HepG2 (cell line): ENCODE data around the gene GNB3. TPM values are rescaled to one million over a fixed set of nuclear protein-coding genes. Genes with fewer than 3 reads are reported as not detected.

Experiments
- AFF4 ChIP-seq: sonication (generic); formaldehyde crosslinking; IDR thresholded peaks from 2 replicates; pipeline ENCODE4 v1.4.0; 2020; ENCODE audit warnings: missing genetic modification reagents
- DBP ChIP-seq: sonication (generic); formaldehyde crosslinking; IDR thresholded peaks from 2 replicates; pipeline ENCODE4 v1.4.0; 2020; ENCODE audit warnings: missing genetic modification reagents; ENCODE audit errors: not compliant biosample characterization
- GLI4 ChIP-seq: sonication (generic); formaldehyde crosslinking; IDR thresholded peaks from 2 replicates; pipeline ENCODE4 v1.5.1; 2020; ENCODE audit warnings: missing genetic modification reagents, mild to moderate bottlenecking, moderate library complexity, borderline replicate concordance
- GPN1 ChIP-seq: sonication (generic); formaldehyde crosslinking; IDR thresholded peaks from 2 replicates; pipeline ENCODE4 v1.5.1; 2020; ENCODE audit warnings: missing genetic modification reagents, borderline replicate concordance
- IKZF5 ChIP-seq: IDR thresholded peaks from 2 replicates; pipeline ENCODE4 v1.6.1; 2018; ENCODE audit warnings: missing genetic modification reagents, mild to moderate bottlenecking, missing compliant biosample characterization
- KLF12 ChIP-seq: sonication (generic); formaldehyde crosslinking; IDR thresholded peaks from 2 replicates; pipeline ENCODE4 v1.4.0; 2020; ENCODE audit warnings: missing genetic modification reagents, borderline replicate concordance
- MEF2D ChIP-seq: sonication (generic); formaldehyde crosslinking; IDR thresholded peaks from 2 replicates; pipeline ENCODE4 v1.5.1; 2020; ENCODE audit warnings: mild to moderate bottlenecking, missing genetic modification reagents
- RELA ChIP-seq: sonication (generic); formaldehyde crosslinking; IDR thresholded peaks from 2 replicates; pipeline ENCODE4 v1.4.0; 2020; ENCODE audit warnings: missing genetic modification reagents
- RFX3 ChIP-seq: IDR thresholded peaks from 2 replicates; pipeline ENCODE4 v1.6.1; 2016; ENCODE audit warnings: missing biosample characterization, missing genetic modification reagents
- SMC3 ChIP-seq: IDR thresholded peaks from 2 replicates; pipeline ENCODE4 v1.6.1; 2011; ENCODE audit warnings: low read length, improper control_type of control experiment
- U2AF2 ChIP-seq: fragments of 200-400 bp; formaldehyde crosslinking; IDR thresholded peaks from 2 replicates; pipeline ENCODE4 v1.6.1; 2017; ENCODE audit warnings: low read depth, mild to moderate bottlenecking, low read length
- XRCC5 ChIP-seq: fragments of 200-400 bp; formaldehyde crosslinking; optimal IDR thresholded peaks from 2 replicates; pipeline ENCODE3; 2017; ENCODE audit warnings: mild to moderate bottlenecking, low read length
- ZBTB2 ChIP-seq: sonication (generic); formaldehyde crosslinking; IDR thresholded peaks from 2 replicates; pipeline ENCODE4 v1.8.0; 2022; ENCODE audit warnings: low read depth, missing genetic modification reagents
- ZMYM4 ChIP-seq: sonication (generic); formaldehyde crosslinking; IDR thresholded peaks from 2 replicates; pipeline ENCODE4 v1.8.1; 2023; ENCODE audit warnings: mild to moderate bottlenecking, missing genetic modification reagents
- ZNF280D ChIP-seq: sonication (generic); formaldehyde crosslinking; IDR thresholded peaks from 2 replicates; pipeline ENCODE4 v1.5.1; 2020; ENCODE audit warnings: mild to moderate bottlenecking, missing genetic modification reagents
- ZNF317 ChIP-seq: sonication (generic); formaldehyde crosslinking; IDR thresholded peaks from 2 replicates; pipeline ENCODE4 v1.5.0; 2020; ENCODE audit warnings: mild to moderate bottlenecking, missing genetic modification reagents
- ZNF775 ChIP-seq: sonication (generic); formaldehyde crosslinking; IDR thresholded peaks from 2 replicates; pipeline ENCODE4 v1.4.0; 2020; ENCODE audit warnings: missing genetic modification reagents, mild to moderate bottlenecking, moderate library complexity, borderline replicate concordance
- ZSCAN22 ChIP-seq: sonication (generic); formaldehyde crosslinking; IDR thresholded peaks from 2 replicates; pipeline ENCODE4 v1.4.0; 2020; ENCODE audit warnings: mild to moderate bottlenecking, missing genetic modification reagents
- polyA plus RNA-seq, 8 experiments: library from polyadenylated mRNA; depleted of rRNA in 3 of 8; stranded (reverse) in 7 of 8; unstranded in 1 of 8; fragments of >200 nt; fragmentation: Illumina TruSeq in 4 of 8; extraction: Trizol in 4 of 8; gene quantifications; 2 replicates each; pipeline versions ENCODE4 v1.2.1 to v1.2.3, GENCODE V29; 2011 to 2016; ENCODE audit warnings: low read depth in 4 of 8, missing spikeins in 1 of 8, mixed read lengths in 1 of 8; ENCODE audit not compliant: insufficient read depth in 1 of 8
- total RNA-seq, 5 experiments: library from RNA; depleted of rRNA; stranded (reverse); fragments of >200 nt; fragmentation: Illumina TruSeq; extraction: Trizol; gene quantifications; 2 replicates each; pipeline ENCODE4 v1.2.3, GENCODE V29; 2016; ENCODE audit warnings: low read depth in 1 of 5

Gene GNB3
- total and polyA plus RNA-seq, 2 of the 13 experiments (the other 11 are each of a cell fraction or from before 2014, with no cell fraction given) = 1.3 to 3.6 TPM

- TF ChIP-seq ZNF775 (no peak), ZMYM4 (CRISPR knock-in tag) (no peak), U2AF2 (no peak), ZSCAN22 (no peak), AFF4 (CRISPR knock-in tag) (no peak), RFX3 (CRISPR knock-in tag) (no peak), IKZF5 (no peak), XRCC5 (peak; percentile 23), GPN1 (CRISPR knock-in tag) (no peak), DBP (no peak), MEF2D (no peak), KLF12 (CRISPR knock-in tag) (no peak), RELA (CRISPR knock-in tag) (0 out of 2 replicates have a peak, but pooled peaks have one; percentile 20), ZBTB2 (CRISPR knock-in tag) (no peak), SMC3 (peak; percentile 65; the same call in 1 of the 2 replicates), ZNF280D (CRISPR knock-in tag) (no peak), GLI4 (CRISPR knock-in tag) (no peak), ZNF317 (no peak)
These were observed 28.6 kb downstream of the GNB3 start (continued) for GRCh38 chr12:6869049-6870021.
